Stimulated activated CD8-positive, alpha-beta memory T cell treated with anti-CD3 and anti-CD28 coated beads, Interleukin-7, amount 100 ng/mL, for 4 hours (primary cell): ENCODE data around the gene DLG4.
"Not testable (repeated sequence)": the region's sequence is repeated elsewhere in the genome, so short reads cannot be mapped to it uniquely, and the experiment has no call there.

Source experiments
- DNase-seq, 2 donors: peaks; one replicate each; pipeline ENCODE4 v3.0.0-alpha.2; 2020; ENCODE audit warnings: low read depth in 2 of 2

DLG4 gene

GRCh38 chr17:7184091-7184488 lies 35.5 kb downstream of the DLG4 start:
- no peak for DNase-seq

- no peak for DNase-seq
Measured at GRCh38 chr17:7183433-7184090, 36.1 kb downstream of the DLG4 start.

- not testable (repeated sequence) for DNase-seq
Measured at GRCh38 chr17:7182101-7182500, 37.5 kb downstream of the DLG4 start.

GRCh38 chr17:7179317-7180254 lies 40.0 kb downstream of the DLG4 start, which contains the start of gene ASGR1:
Gene ASGR1 (minus strand): TSS chr17:7179370. CDS start chr17:7178563, 807 bp downstream.
- DNase-seq = no peak

GRCh38 chr17:7178973-7179316 lies 40.7 kb downstream of the DLG4 start:
- no peak for DNase-seq

GRCh38 chr17:7177954-7178477 lies 41.6 kb downstream of the DLG4 start:
- no peak for DNase-seq

GRCh38 chr17:7177191-7177953 lies 42.3 kb downstream of the DLG4 start:
- DNase-seq = peak; percentile 33 to 36

GRCh38 chr17:7176841-7177190 lies 42.8 kb downstream of the DLG4 start:
- no peak for DNase-seq

GRCh38 chr17:7176107-7176840 lies 43.4 kb downstream of the DLG4 start:
- no peak for DNase-seq

- DNase-seq = no peak
Measured at GRCh38 chr17:7175330-7175733, 44.3 kb downstream of the DLG4 start.

GRCh38 chr17:7174603-7175326 lies 44.9 kb downstream of the DLG4 start:
- DNase-seq = no peak

GRCh38 chr17:7173687-7174602 lies 45.7 kb downstream of the DLG4 start:
- DNase-seq = peak; percentile 6 to 10

GRCh38 chr17:7172522-7173191 lies 47.0 kb downstream of the DLG4 start:
- DNase-seq = not testable (repeated sequence)

GRCh38 chr17:7169565-7169908 lies 50.1 kb downstream of the DLG4 start:
- not testable (repeated sequence) for DNase-seq

- DNase-seq = not testable (repeated sequence)
Measured at GRCh38 chr17:7168841-7169564, 50.6 kb downstream of the DLG4 start.

- no peak for DNase-seq
Measured at GRCh38 chr17:7167832-7168231, 51.8 kb downstream of the DLG4 start.

- no peak for DNase-seq
Measured at GRCh38 chr17:7166873-7167272, 52.8 kb downstream of the DLG4 start.

- not testable (repeated sequence) for DNase-seq
Measured at GRCh38 chr17:7159571-7159970, 60.1 kb downstream of the DLG4 start.
